Myocyte (in vitro differentiated cells): Measurements from ENCODE around the gene ZNF217. TPM values are rescaled to one million over a fixed set of nuclear protein-coding genes. Genes with fewer than 3 reads are reported as not detected.
"Not testable (repeated sequence)": the region's sequence is repeated elsewhere in the genome, so short reads cannot be mapped to it uniquely, and the experiment has no call there.

ENCODE experiments used
- DNase-seq: peaks from one replicate; pipeline ENCODE4 v3.0.0-alpha.2; 2012; ENCODE audit warnings: low read depth
- total RNA-seq: library from RNA; depleted of rRNA; stranded (reverse); fragments of >200 nt; gene quantifications from 2 replicates; pipeline ENCODE4 v1.2.3, GENCODE V29; 2014

The ZNF217 gene
- total RNA-seq, 1 donor from 2014 or later, result 25.1 TPM

- DNase-seq, result peak; percentile 30
Measured at GRCh38 chr20:53622247-53623133, 28.9 kb upstream of the ZNF217 start.

- DNase-seq, result peak; percentile 53
Measured at GRCh38 chr20:53621482-53622246, 28.0 kb upstream of the ZNF217 start.

GRCh38 chr20:53618490-53619000 lies 24.9 kb upstream of the ZNF217 start:
- not testable (repeated sequence) for DNase-seq

- no peak for DNase-seq
Measured at GRCh38 chr20:53617791-53618489, 24.3 kb upstream of the ZNF217 start.

GRCh38 chr20:53616489-53616888 lies 22.9 kb upstream of the ZNF217 start:
- DNase-seq, result not testable (repeated sequence)

GRCh38 chr20:53613748-53614147 lies 20.1 kb upstream of the ZNF217 start:
- no peak for DNase-seq

- DNase-seq, result not testable (repeated sequence)
Measured at GRCh38 chr20:53612289-53612688, 18.6 kb upstream of the ZNF217 start.

- peak; percentile 92 for DNase-seq
Measured at GRCh38 chr20:53611449-53611894, 17.8 kb upstream of the ZNF217 start.

- DNase-seq, result peak; percentile 46
Measured at GRCh38 chr20:53609491-53610445, 16.1 kb upstream of the ZNF217 start.

GRCh38 chr20:53608456-53609452 lies 15.1 kb upstream of the ZNF217 start:
- DNase-seq, result no peak

- DNase-seq, result no peak
Measured at GRCh38 chr20:53608071-53608455, 14.4 kb upstream of the ZNF217 start.

- DNase-seq, result no peak
Measured at GRCh38 chr20:53606364-53606985, 12.8 kb upstream of the ZNF217 start.

GRCh38 chr20:53605401-53605800 lies 11.8 kb upstream of the ZNF217 start:
- DNase-seq, result not testable (repeated sequence)

- DNase-seq, result not testable (repeated sequence)
Measured at GRCh38 chr20:53604846-53605245, 11.2 kb upstream of the ZNF217 start.

GRCh38 chr20:53602661-53603060 lies 9.0 kb upstream of the ZNF217 start:
- no peak for DNase-seq

GRCh38 chr20:53599910-53600632 lies 6.4 kb upstream of the ZNF217 start:
- DNase-seq, result no peak

- no peak for DNase-seq
Measured at GRCh38 chr20:53599378-53599777, 5.7 kb upstream of the ZNF217 start.

- no peak for DNase-seq
Measured at GRCh38 chr20:53599044-53599362, 5.4 kb upstream of the ZNF217 start.
